ENCODE measurements around the gene CCDC124.

Gene CCDC124

GRCh38 chr19:17936379-17936778, 3.6 kb downstream of the CCDC124 start:
- no peak for DNase-seq

DNA sequence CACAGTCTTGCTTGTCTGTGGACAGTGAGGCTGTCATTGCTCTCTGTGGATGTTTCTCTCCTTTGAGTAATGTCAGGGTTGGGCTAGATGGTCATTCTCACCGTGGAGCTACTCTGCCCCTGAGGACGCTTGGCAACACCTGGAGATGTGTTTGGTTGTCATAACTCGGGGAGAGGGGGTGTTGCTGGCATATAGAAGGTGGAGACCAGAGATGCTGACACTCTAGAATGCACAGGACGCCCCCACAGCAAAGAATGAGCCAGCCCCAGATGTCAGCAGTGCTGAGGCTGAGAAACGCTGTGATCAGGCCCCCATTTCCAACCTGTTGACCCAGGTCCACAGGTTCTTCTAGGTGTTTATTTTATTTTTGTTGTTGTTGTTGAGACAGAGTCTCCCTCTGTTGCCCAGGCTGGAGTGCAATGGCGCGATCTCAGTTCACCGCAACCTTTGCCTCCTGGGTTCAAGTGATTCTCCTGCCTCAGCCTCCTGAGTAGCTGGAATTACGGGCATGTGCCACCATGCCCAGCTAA, 4.6 kb downstream of the CCDC124 start:
- DNase-seq, result no peak

- DNase-seq, result peak; percentile 30
These were observed 5.5 kb downstream of the CCDC124 start for GRCh38 chr19:17938092-17938845.

DNA sequence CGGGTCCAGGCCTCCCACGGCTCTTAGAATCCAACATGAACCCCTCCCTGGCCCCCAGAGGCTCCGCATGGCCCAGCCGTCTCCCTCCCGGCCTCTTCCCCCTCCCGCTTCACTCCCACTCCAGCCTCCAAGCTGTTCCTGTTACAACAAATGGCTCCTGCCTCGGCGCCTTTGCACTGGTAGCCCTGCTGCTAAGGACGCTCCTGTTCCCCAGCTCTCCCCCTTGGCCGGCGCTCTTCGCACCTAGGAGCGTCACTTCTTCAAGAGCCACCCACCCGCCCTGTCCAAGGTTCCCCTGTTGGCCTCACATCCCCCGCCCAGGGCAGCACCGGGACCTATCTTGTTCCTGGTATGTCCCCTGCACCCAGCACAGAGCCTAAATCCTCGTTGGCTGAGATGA, 9.4 kb downstream of the CCDC124 start:
- no peak for DNase-seq

DNA sequence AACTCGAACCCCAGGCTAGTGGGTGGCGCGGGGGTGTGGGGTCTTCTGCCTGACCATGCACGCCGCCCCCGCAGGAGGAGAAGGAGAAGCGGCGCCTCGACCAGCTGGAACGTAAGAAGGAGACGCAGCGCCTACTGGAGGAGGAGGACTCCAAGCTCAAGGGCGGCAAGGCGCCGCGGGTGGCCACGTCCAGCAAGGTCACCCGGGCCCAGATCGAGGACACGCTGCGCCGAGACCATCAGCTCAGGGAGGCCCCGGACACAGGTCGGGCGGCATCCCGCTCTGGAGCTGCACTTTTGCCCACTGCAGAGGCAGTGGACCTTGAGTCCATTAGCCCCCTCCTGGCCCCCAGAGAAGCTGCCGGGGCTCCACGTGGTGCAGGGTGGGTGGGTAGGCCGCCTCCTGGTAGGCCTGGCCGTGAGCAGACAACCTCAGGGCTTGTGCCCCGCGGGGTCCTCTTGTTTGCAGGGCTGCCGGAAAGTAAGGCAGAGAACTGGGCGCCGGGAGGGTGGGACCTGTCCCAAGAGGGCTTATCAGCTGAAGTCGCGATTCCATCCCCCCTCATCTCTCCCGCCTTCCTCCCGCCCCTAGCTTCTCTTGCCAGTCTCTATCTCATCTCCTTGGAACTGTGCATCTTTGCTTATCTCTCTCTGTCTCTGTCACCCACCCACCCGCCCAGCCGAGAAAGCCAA, 9.9 kb downstream of the CCDC124 start:
- no peak for DNase-seq

GRCh38 chr19:17943274-17944221, 10.7 kb downstream of the CCDC124 start:
- no peak for DNase-seq

- DNase-seq, result no peak
These were observed 11.5 kb downstream of the CCDC124 start for GRCh38 chr19:17944301-17944700.

- no peak for DNase-seq
These were observed 14.4 kb downstream of the CCDC124 start for GRCh38 chr19:17946965-17947784.

- peak; percentile 97 for DNase-seq
These were observed 15.1 kb downstream of the CCDC124 start for GRCh38 chr19:17947815-17948513.

- no peak for DNase-seq
These were observed 15.7 kb downstream of the CCDC124 start for GRCh38 chr19:17948514-17948900.

DNA sequence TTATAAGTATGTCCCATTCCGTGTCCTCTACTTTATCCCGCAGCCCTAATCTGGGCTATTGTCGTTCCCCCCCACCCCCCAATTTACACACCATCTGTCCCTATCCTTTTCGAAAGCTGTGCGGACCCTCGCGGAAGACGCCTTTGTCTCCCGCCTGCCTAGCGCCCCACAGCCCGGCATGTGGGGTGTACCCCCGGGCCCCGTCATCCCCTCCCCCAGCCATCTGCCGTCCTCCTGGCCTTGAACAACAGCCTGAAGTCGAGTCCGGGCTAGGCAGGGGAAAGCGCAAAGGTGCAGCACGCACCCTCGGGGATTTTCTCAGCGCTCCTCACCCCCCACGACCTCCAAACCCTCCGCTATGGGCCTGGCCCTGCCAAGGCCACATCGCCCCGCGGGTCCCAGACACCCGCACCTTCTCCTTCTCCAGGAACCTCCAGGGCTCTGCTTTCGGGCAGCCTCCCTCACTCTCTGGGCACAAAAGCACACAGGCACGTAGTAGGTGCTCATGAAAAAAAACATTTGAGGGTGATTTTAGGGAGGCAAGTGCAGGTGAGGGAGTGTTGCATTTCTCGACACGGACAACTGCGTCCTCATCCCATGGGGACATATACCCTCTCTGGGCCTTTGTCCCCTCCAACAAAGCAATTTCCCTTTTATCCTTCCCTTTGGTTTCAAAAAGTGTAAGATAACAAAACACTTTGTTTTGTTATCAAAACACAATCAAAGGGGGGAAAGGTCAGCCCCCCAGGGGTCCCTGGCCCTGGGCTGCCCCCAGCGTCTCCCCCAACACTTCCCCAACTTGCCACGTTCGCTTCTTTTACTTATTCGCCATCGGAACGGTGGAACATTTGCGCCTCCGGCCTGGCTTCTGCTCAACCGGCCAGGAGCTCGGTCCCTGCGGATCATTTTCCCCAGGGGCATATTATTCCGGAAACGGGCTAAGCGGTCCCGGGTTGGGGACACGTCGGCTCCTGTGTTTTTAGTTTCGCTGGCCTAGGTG, 16.4 kb downstream of the CCDC124 start:
- no peak for DNase-seq

GRCh38 chr19:17949956-17950309, 17.1 kb downstream of the CCDC124 start:
- no peak for DNase-seq

GRCh38 chr19:17950310-17951156, 17.7 kb downstream of the CCDC124 start:
- DNase-seq, result no peak

GRCh38 chr19:17951157-17951989, 18.6 kb downstream of the CCDC124 start:
- DNase-seq, result no peak

GRCh38 chr19:17951990-17952976, 19.5 kb downstream of the CCDC124 start:
- DNase-seq, result no peak

- DNase-seq, result no peak
These were observed 20.5 kb downstream of the CCDC124 start for GRCh38 chr19:17953316-17953801.

GRCh38 chr19:17953869-17954268, 21.1 kb downstream of the CCDC124 start:
- DNase-seq, result no peak
